Left ventricle myocardium inferior (tissue), 1 donor: ENCODE results near the gene ZC3H15. TPM values are rescaled to one million over a fixed set of nuclear protein-coding genes. Genes with fewer than 3 reads are reported as not detected.
"Not testable (repeated sequence)": the region's sequence is repeated elsewhere in the genome, so short reads cannot be mapped to it uniquely, and the experiment has no call there.

Source experiments
- DNase-seq: peaks from one replicate; pipeline ENCODE4 v3.0.0-alpha.2; 2020
- H3K27ac ChIP-seq: fragments of 200-600 bp; replicated peaks from 2 replicates; pipeline ENCODE4 v1.8.0; 2021
- H3K27me3 ChIP-seq: fragments of 200-600 bp; 2 replicates; pipeline ENCODE4 v1.8.0; 2021; ENCODE audit warnings: low read depth
- H3K36me3 ChIP-seq: fragments of 200-600 bp; 2 replicates; pipeline ENCODE4 v1.8.0; 2021
- H3K4me1 ChIP-seq: fragments of 200-600 bp; 2 replicates; pipeline ENCODE4 v1.8.0; 2021
- H3K4me3 ChIP-seq: fragments of 200-600 bp; 2 replicates; pipeline ENCODE4 v1.8.0; 2021; ENCODE audit warnings: mild to moderate bottlenecking, moderate library complexity
- H3K9me3 ChIP-seq: fragments of 200-600 bp; replicated peaks from 2 replicates; pipeline ENCODE4 v1.8.0; 2021
- CTCF ChIP-seq: fragments of 200-600 bp; IDR thresholded peaks from 2 replicates; pipeline ENCODE4 v1.8.0; 2021; ENCODE audit warnings: antibody characterized with exemption, mild to moderate bottlenecking, borderline replicate concordance
- intact Hi-C: fragments of 100-400 bp; cut with micrococcal nuclease; formaldehyde crosslinking; loops from one replicate; pipeline ENCODE4 v1.11.0; 2022
- total RNA-seq: library from RNA; stranded (reverse); fragmentation: NEBNext Ultra II Directional; extraction: Animal tissue kit (Norgen Biotek cat#: 25700); gene quantifications from one replicate; pipeline ENCODE4 v1.2.1, GENCODE V29; 2021
- donor health status: DM: no; HTN: yes; CAD: no; lungs with severe emphysema.

ZC3H15 gene
- total RNA-seq, 1 donor from 2014 or later, result 30.5 TPM

- H3K27me3 ChIP-seq, result no peaks in the 10 kb centered on the region
- intact Hi-C loops, result no loop called here
- DNase-seq, result no peak
- no peaks in the 10 kb centered on the region for H3K4me1 ChIP-seq
- H3K4me3 ChIP-seq, result no peak overlapping the region
- TF ChIP-seq CTCF, result no peak
- H3K36me3 ChIP-seq, result no peaks in the 10 kb centered on the region
- H3K27ac ChIP-seq, result no peak overlapping the region
- peaks cover 22% of the 10 kb centered on the region for H3K9me3 ChIP-seq
Measured at GRCh38 chr2:186466743-186467142, 19.3 kb upstream of the ZC3H15 start.

- Histone ChIP-seq H3K36me3 (no peaks in the 10 kb centered on the region), H3K4me3 (no peak overlapping the region)
- TF ChIP-seq CTCF, result no peak
Measured at GRCh38 chr2:186467421-186467820, 18.6 kb upstream of the ZC3H15 start.

GRCh38 chr2:186472722-186473493 lies 13.2 kb upstream of the ZC3H15 start:
- H3K4me1 ChIP-seq, H3K27ac ChIP-seq, H3K36me3 ChIP-seq, DNase-seq, H3K27me3 ChIP-seq, H3K4me3 ChIP-seq, intact Hi-C loops: not testable (repeated sequence)
- H3K9me3 ChIP-seq, result peaks cover 13% of the 10 kb centered on the region

More at GRCh38 chr2:186467421-186467820, 18.6 kb upstream of the ZC3H15 start:
- DNase-seq, result no peak
- Histone ChIP-seq H3K27ac (no peak overlapping the region), H3K27me3 (no peaks in the 10 kb centered on the region), H3K9me3 (peaks cover 25% of the 10 kb centered on the region), H3K4me1 (no peaks in the 10 kb centered on the region)
- intact Hi-C loops, result no loop called here

GRCh38 chr2:186474239-186474638 lies 11.8 kb upstream of the ZC3H15 start:
- peaks cover 13% of the 10 kb centered on the region for H3K9me3 ChIP-seq
- H3K27me3 ChIP-seq, intact Hi-C loops, H3K36me3 ChIP-seq, DNase-seq, H3K4me1 ChIP-seq, H3K27ac ChIP-seq, H3K4me3 ChIP-seq: not testable (repeated sequence)

- no peak overlapping the region for H3K27ac ChIP-seq
- DNase-seq, result no peak
- H3K36me3 ChIP-seq, result no peaks in the 10 kb centered on the region
- no peak overlapping the region for H3K4me3 ChIP-seq
- H3K27me3 ChIP-seq, result no peaks in the 10 kb centered on the region
- H3K9me3 ChIP-seq, result no peaks in the 10 kb centered on the region
- no peaks in the 10 kb centered on the region for H3K4me1 ChIP-seq
- TF ChIP-seq CTCF, result no peak
- intact Hi-C loops, result no loop called here
Measured at GRCh38 chr2:186477790-186478189, 8.3 kb upstream of the ZC3H15 start.

- H3K27me3 ChIP-seq, result no peaks in the 10 kb centered on the region
- no peak overlapping the region for H3K4me3 ChIP-seq
- no peak overlapping the region for H3K27ac ChIP-seq
- H3K4me1 ChIP-seq, result peaks cover 17% of the 10 kb centered on the region
- H3K36me3 ChIP-seq, result no peaks in the 10 kb centered on the region
- TF ChIP-seq CTCF, result no peak
- H3K9me3 ChIP-seq, result no peaks in the 10 kb centered on the region
- intact Hi-C loops, result no loop called here
- DNase-seq, result no peak
Measured at GRCh38 chr2:186480991-186481390, 5.1 kb upstream of the ZC3H15 start.
